ACHN (cell line): ENCODE measurements around the gene PIGT.
A peak's percentile ranks its signal among the peaks of the same experiment; 100 is the strongest.
"Not testable (repeated sequence)": the region's sequence is repeated elsewhere in the genome, so short reads cannot be mapped to it uniquely, and the experiment has no call there.

Source experiments
- DNase-seq: peaks from one replicate; pipeline ENCODE4 v3.0.0-alpha.2; 2015
- in situ Hi-C: cut with HindIII; loops from 2 replicates; pipeline ENCODE4 v1.10.0; 2017; ENCODE audit warnings: low sequenced_read_pairs, low pct_ligation_motif_present, low pct_unique_long_range_greater_than_20kb

PIGT gene

DNA sequence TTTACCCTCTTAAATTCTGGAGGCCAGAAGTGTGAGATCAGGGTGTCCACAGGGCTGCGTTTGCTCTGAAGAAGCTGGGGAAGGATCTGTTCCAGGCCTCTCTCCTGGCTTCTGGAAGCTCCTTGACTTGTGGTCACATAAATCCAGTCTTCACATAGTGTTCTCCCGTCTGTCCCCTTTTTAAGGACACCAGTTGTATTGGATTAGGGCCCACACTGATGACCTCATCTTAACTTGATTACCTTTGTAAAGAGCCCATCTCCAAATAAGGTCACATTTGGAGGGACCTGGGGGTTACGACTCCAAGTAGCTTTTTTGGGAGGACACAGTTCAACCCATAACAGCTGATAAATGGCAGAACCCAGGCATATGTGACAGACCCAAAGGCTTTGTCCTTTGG lies 33.6 kb downstream of the PIGT start:
- in situ Hi-C loops, result no loop called here
- no peak for DNase-seq

DNA sequence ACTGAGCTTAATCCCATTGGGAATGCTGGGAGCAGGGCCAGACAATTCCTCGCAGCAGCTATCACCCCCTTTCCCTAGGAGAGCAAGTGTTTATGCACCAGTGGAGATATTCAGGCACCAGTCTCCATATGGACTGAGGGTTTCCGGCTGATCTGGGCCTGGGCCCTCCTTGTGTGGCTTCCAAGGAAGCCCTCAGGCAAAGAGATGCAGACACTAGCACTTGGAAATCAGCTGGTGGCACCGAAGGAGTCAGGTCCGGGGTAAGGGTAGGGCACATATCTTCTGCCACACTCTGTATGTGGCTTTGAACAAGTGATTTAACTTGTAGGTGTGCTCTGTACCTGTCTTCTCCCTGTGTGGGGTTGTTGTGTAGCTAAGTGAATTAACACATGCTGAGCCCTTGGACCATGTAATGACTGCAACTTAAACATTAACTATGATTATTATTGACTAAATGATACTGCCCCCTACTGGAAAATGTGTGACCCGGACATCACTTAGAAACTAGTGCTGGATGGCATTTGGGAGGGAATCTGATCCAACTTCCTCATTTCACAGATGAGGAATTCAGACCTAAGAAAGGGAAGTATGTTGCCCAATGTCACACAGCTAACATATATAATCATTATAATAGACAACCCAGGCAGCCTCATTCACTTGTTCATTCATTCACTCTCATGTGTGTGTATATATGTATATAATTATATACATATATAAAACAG lies 34.3 kb downstream of the PIGT start:
- in situ Hi-C loops, result no loop called here
- DNase-seq, result peak; percentile 64

DNA sequence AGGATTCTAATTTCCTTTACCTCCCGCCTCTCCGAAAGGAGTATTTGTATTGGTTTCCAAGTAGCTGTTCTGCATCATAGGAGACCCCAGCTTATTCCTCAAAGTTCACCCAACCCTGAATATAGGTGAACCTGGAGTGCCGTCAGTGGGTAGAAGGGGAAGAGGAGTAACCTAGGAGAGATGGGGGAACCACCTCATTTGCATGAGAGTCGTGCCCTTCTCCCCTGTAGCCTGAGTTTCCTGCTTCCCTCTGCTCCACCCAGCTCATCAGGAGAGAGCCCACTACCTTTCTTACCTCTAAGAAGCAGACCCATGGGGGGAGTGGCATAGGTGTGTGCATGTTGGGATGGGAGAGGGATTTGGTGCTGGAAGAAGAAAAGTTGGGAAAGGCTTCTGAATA lies 36.3 kb downstream of the PIGT start:
- in situ Hi-C loops, result no loop called here
- DNase-seq, result no peak

DNA sequence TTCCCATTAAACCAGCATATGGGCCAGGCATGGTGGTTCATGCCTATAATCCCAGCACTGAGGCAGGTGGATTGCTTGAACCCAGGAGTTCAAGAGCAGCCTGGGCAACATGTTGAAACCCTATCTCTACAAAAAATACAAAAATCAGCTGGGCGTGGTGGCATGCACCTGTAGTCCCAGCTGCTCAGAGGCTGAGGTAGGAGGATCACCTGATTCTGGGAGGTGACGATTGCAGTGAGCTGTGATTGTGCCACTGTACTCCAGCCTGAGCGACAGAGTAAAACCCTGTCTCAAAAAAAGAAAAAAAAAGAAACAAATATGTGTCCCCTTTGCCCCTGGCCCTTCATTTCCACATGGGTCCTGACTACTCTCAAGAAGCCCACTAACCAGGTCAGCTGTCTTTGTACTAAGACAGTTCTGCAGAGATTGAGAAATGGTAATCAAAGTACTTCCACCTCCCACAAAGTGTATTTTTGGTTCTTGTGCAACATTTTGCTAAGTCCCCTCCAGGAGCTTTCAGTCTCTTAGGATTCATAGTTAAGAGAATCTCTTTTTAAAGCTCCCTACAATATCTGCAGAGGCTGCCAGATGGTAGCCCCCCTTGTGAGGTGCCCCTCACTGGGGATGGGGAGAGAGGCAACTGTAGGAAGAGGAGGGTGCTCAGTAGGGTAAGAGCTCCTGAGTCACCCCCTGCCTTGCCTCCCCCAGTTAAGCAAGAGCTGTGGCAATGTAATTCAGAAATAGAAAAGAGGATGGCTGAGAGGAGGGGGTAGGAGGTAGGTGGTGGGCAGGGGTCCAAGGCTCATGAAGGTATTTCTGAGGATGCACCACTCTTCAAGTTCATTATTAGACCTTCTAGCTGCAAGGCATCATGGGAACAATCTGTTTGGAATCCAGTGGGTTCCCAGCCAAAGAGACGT lies 37.1 kb downstream of the PIGT start:
- DNase-seq, result no peak
- in situ Hi-C loops, result no loop called here

DNA sequence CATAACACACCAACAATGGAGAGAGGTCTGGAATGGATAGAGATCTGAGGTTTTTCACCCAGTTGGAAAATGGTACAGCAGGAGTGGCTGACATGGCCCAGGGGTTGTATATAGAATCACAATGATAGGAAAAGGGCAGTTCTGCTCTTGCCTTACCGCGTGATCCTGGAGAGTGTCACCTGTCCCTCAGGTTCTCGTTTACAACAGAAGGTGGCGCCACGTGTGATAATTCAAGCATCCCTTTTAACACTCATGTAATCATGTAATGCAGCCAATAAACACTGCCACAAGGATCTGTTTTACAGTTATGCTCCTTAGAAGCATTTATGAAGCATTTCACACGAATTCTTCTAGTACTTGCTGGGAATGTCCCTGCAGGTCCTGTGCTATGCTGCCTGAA lies 40.7 kb downstream of the PIGT start:
- peak; percentile 49 for DNase-seq
- in situ Hi-C loops, result no loop called here

DNA sequence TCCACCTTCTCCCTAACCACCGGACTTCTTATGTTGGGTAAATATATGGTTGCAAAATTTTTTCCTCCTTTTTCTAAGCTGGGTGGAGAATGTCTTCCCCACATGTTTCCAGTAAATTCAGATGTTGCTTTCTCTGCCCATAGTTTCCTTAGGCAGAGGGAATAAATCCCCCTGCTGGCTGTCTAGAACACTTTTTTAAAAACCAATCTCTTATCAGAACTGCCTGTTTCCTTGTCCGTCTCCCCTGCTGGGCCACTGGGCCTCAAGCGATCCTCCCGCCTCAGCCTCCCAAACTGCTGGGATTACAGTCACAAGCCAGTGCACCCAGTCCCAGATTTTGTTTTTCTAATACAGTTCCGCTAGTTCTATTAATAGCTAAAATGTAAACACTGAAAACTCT lies 43.7 kb downstream of the PIGT start:
- in situ Hi-C loops, result no loop called here
- peak; percentile 6 for DNase-seq

DNA sequence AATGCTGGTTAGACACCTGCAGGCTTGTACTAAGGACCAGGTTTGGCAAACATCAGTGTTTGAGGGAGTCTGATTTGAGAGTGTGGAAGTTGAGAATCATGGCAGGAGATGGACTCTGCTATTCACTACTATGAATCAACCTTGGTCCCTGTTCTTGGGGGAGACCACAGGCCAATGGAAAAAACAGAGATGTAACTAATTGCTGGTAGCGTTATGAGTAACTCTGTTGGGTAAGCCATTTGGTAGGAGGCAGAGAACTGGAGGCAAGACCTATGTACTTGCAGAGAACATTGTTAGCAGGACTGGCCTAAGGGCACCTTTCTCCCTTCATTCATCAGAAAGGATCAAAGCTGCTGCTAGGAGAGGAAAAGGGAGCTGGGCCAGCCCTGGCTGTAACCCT lies 45.3 kb downstream of the PIGT start:
- in situ Hi-C loops, result no loop called here
- DNase-seq, result no peak

DNA sequence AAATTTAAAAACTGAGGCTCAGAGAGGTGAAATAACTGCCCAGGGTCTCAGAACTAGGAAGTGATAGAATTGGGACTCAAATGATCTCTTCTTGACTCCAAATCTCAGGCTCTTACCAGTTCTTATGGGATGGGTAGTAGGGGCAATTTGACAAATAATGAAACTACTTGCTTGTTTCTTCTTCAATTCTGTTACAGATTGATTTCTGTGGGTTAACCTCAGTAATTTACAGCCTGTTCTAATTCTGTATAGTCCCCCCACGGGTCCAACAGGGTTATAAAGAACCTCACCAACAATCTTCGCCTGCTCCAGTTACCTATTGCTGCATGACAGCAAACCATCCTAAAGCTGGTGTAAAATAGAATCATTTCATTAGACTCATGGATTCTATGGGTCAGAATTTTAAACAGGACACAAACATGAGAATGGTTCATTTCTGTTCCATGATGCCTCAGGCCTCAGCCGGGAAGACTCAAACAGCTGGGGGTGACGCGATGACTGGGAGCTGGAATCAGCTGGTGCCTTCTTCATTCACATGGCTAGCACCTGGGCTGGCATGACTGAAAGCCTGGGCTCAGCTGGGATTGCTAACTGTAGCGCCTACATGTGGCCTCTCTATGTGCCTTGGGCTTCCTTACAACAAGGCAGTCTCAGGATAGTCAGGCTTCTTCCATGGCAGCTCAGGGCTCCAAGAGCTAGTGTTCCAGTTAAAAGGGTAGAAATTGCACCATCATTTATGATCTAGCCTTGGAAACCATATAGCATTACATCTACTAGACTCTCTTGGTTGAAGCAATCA lies 47.0 kb downstream of the PIGT start:
- DNase-seq, result no peak
- in situ Hi-C loops, result no loop called here

DNA sequence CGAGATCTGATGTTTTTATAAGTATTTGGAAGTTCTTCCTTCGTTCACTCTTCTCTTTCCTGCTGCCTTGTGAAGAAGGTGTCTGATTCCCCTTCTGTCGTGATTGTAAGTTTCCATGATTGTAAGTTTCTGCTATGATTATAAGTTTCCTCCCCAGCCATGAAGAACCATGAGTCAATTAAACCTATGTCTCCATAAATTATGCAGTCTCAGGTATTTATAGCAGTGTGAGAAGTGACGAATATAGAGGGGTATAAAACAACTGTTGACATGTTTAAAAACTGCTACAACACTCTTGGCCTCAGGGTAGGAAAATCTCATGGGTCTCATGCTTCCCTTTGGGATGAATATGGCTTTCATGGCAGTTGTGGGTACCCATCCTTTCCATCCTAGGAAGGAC lies 47.8 kb downstream of the PIGT start:
- in situ Hi-C loops, result no loop called here
- no peak for DNase-seq

DNA sequence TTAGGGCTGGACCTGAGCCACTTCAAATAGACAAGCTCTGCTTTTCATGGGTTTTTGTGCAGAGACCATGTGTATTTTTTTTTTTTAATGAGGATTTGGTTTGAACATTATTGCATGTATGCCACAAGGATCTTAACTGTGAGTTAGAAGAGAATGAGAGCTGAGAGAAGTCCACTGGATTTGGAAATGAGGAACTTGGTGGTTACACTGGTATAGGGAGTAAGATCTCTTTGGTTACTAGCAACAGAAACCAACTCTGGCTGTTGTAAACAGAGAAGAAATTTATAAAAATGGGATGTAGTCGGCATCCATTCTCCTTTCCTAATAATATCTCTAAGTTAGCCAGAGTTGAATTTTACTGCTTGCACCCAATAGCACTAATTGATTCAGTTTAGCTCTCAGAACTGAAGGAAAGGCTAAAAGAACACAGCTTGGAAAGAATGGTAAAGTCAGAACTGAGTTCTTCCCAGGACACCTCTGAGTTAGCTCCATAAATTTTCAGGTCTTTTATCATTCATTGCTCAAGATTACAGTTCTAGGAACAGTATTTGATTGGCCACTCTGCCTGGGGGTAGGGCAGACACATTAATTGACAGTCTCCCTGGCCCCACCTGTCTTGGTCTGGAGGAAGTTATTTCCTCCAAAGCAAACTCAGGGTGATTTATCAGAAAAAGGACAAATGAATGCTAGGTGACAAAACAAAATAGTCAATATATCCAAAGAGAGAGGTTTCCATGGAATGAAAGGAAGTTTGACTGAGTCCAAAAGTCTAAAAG lies 49.7 kb downstream of the PIGT start:
- in situ Hi-C loops, result no loop called here
- DNase-seq, result no peak

DNA sequence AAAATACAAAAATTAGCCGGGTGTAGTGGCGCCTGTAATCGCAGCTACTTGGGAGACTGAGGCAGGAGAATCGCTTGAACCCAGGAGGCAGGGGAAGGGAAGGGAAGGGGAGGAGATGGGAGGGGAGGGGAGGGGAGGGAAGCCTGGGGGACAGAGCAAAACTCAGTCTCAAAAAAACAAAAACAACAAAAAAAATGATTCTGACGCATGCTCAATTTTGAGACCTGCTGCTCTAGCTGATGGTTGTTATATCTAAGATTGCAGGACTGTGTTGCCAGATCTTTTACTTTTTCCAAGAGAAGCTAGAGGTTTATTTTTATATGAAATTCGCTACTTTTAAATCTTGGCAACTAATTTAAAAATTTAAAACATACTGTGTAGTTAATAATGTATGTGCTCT lies 51.2 kb downstream of the PIGT start:
- DNase-seq, result no peak
- in situ Hi-C loops, result no loop called here

DNA sequence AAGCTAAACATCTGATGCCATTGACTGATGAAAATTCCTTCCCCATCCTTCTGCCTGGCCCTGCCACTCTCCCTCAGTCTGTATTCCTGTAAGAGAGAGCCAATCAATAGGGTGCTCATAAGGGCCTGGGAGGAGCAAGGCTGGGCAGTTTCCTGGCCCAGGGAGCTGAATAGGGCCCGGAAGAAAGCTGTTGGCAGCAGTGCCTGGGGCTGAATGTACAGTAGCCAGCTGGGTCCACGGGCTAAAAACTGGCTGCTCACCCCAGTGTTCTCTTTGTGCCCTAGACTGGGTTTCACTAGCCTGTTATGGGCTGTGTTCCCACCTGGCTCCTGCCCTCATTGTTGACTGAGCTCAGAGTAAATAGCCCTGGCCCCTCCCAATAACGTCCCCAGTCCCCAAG lies 51.9 kb downstream of the PIGT start:
- in situ Hi-C loops, result no loop called here
- DNase-seq, result no peak

DNA sequence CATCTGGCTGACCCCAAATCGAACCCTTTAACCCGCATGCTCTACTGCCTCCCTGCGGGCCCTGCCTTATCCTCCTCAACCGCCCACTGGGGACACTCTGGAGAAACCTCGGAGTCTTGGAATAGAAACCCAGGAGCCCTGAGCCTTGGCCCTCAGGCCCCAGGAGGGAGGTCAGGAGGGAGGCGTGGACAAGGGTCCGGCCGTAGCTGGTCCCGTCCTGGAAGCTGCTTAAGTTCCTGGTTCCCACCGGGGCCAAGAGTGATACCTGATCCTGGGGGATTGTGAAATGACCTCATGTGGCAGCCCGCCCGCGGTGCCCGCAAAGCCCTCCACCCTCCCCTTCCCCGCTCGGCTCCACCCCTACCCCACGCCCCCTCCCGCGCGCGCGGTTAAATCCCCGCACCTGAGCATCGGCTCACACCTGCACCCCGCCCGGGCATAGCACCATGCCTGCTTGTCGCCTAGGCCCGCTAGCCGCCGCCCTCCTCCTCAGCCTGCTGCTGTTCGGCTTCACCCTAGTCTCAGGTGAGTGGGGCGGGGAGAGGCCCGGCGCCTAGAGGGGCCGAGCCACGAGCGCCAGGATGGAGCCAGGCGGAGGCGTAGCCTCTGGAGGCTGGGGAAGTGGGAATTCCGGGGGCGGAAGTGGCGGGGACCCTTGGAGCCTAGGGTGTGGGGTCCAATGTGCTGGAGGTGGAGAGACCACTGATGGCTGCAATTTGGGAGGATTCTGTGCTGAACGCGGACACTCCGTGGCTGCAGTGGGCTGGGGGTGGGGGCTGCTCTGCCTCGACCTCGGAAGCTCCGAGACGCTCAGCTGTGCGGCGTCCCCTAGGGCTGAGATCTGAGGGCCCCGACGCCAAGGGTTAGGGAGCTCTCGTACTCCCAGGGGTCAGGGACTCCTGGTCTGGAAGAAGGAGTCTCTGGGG lies 53.7 kb downstream of the PIGT start, which contains the start of gene WFDC2:
Gene WFDC2, plus strand, starts transcription at position 418 of the 926 bp plus-strand sequence. Its CDS starts 29 bp downstream, at position 447.
- DNase-seq, result peak; percentile 36
- in situ Hi-C loops, result no loop called here

DNA sequence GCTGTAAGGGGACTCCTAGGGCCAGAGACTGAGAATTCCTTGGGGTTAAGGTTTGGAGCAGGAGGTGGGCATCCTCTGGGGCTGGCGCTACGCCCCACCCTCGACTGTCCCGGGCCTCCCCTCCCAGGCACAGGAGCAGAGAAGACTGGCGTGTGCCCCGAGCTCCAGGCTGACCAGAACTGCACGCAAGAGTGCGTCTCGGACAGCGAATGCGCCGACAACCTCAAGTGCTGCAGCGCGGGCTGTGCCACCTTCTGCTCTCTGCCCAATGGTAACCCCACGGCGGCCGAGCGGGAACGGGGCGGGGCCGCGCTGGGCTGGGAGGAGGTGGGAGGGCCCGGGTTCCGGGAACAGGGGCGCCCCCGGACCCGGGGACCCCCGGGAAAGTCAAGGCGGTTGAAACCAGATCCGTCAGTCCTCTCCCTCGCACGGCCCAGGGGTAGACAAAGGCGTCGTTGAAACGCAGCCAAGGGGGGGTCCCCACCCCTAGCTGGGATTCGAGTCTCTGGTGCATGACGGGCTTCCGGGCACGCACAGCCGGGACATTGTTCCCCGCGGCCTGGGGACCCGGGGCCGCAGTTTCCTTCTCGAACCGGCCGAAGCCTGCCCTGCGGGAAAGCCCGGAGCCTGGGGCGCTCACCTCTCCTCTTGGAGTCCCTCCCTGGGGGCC lies 54.5 kb downstream of the PIGT start:
- peak; percentile 65 for DNase-seq
- in situ Hi-C loops, result no loop called here

DNA sequence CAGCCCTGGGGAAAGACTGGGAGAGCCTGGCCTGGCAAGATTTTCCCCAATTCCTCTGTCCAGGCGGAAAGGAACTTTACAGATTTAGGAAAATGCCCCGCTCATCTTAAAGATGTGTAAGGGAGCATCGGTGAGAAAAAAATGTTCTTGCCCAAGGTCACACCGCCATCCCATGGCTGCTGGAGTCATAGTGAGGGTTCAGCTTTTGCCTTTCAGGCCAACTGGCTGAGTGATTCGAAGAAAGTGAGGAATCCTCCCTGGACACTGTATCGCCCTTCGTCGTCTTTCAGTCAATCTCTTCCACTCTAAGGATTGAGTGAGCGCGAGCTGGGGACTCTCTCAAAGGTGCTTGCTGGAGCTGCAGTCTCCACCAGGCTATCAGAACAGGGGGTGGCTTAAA lies 55.0 kb downstream of the PIGT start:
- in situ Hi-C loops, result no loop called here
- DNase-seq, result peak; percentile 17

DNA sequence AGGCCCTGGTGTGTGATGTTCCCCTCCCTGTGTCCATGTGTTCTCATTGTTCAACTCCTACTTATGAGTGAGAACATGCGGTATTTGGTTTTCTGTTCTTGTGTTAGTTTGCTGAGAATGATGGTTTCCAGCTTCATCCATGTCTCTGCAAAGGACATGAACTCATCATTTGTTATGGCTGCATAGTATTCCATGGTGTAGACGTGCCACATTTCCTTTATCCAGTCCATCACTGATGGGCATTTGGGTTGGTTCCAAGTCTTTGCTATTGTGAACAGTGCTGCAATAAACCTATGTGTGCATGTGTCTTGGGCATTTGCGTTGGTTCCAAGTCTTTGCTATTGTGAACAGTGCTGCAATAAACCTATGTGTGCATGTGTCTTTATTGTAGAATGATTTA lies 56.3 kb downstream of the PIGT start:
- in situ Hi-C loops, DNase-seq: not testable (repeated sequence)
